ENCODE measurements around the gene TBCA.

- TF ChIP-seq POLR2AphosphoS5 (IDR thresholded peaks at IDR 0.05; ENCODE audit: low read depth), result no peak
- TF ChIP-seq CTCF (conservative IDR thresholded peaks at IDR 0.05; ENCODE audit: low read depth in 2 of 2), result no peak
- TF ChIP-seq NANOG (IDR thresholded peaks at IDR 0.05; ENCODE audit: borderline replicate concordance), result no peak
Observed at GRCh38 chr5:77816686-77817085, 40.5 kb upstream of the TBCA start.
